Spleen (tissue), 3 donors: ENCODE data around the gene KCNT1.

Source experiments
- POLR2A ChIP-seq, 3 donors: fragments of 450-650 bp; IDR thresholded peaks; one replicate each; pipeline ENCODE4 v1.5.1; 2017; ENCODE audit warnings: antibody characterized with exemption in 3 of 3, mild to moderate bottlenecking in 1 of 3
- POLR2AphosphoS5 ChIP-seq, 3 donors: sonication (generic); formaldehyde crosslinking; IDR thresholded peaks; one replicate each; pipeline ENCODE4 v1.5.1; 2017; ENCODE audit warnings: antibody characterized with exemption in 3 of 3

DNA sequence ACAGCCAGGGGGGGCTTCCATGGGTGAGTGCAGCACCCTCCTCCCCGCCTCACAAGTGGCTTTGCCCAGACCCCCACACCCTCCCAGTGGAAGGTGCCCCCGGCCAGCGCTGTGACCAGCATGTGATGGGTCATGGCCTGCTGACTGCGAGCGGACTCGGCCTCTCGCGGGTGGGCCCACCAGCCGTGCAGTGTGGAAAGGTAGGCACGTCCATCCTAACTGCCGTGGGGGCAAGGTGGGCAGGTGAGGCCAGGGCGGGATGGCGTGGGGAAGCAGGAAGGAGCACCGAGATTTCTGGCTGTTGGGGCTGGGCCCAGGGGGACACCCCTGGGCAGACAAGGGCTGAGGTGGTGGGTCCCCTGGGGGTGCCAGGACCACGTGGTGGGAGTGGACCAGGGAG, 14.8 kb upstream of the KCNT1 start:
- TF ChIP-seq POLR2AphosphoS5 (IDR thresholded peaks at IDR 0.05) (no peak), POLR2A (IDR thresholded peaks at IDR 0.05) (no peak)
